GM03348 (cell line): ENCODE results near the gene PITHD1.
"Not testable (repeated sequence)": the region's sequence is repeated elsewhere in the genome, so short reads cannot be mapped to it uniquely, and the experiment has no call there.

Experiments used
- DNase-seq: peaks from one replicate; pipeline ENCODE4 v3.0.0; 2012; ENCODE audit warnings: low spot score

Gene PITHD1

DNA sequence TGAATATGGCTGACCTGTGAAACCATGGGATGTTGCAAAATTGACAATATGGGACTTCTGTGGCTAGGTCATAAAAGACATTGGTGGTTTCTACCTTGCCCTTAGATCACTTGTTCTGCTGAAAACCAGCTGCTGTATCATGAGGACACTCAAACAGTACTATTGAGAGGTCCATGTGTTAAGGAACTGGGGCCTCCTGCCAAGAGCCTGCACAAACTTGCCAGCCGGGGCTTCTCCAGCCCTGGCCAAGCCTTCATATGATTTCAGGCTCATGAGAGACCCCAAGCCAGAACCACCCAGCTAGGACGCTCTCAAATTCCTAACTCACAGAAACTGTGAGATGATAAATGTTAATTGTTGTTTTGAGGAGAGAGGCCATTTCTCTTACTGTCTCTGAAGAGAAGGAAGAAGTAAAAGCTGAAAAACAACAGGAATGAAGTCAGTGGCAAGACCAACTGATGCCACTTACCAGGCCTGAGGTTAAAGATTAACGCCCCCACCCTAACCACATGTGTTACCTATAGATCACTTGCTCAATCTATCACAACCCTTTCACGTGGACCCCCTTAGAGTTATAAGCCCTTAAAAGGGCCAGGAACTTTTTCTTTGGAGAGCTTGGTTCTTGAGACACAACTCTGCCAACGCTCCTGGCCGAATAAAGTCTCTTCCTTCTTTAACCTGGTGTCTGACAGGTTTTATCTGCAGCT, 3.9 kb upstream of the PITHD1 start:
- DNase-seq: no peak

DNA sequence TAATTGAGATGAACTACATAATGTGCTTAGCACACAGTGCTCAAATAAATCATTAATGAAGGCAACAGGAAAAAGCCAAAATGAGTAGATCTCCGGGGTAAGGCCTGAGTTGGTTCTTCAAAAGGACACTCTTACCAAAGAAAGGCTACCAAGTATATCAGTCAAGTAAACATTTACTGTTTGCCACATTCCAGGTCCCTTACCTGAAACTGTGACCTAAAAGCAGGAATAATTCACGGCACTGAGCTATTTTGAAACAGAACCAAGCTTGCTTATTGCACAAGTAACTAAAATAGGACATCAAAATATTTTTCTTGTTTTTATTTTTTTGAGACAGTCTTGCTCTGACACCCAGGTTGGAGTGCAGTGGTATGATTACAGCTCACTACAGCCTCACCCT, 2.0 kb upstream of the PITHD1 start:
- no peak for DNase-seq

DNA sequence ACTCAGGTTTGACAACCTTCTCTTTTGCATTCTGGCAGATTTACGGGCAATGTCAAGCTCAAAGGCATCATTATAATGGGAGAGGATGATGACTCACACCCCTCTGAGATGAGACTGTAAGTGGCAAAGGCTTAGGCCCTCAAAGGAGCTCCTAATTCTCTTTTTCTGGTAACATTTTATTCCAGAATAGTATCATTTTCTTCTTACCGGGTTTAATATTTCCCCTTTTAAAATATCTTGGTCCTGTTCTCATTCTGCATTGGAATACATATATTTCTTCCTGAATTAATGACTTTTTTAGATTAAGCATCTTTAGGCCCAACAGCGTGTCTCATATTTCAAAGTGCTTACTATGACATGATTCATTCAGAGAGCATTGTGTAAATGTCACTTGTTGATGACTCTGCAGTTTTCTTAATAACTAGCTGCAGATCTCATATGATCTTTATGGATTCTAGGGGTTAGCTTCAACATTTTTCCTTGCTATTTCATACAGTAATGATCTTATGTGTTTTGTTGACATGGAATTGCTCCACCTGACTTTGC, 1.7 kb downstream of the PITHD1 start:
- DNase-seq: peak; percentile 41

DNA sequence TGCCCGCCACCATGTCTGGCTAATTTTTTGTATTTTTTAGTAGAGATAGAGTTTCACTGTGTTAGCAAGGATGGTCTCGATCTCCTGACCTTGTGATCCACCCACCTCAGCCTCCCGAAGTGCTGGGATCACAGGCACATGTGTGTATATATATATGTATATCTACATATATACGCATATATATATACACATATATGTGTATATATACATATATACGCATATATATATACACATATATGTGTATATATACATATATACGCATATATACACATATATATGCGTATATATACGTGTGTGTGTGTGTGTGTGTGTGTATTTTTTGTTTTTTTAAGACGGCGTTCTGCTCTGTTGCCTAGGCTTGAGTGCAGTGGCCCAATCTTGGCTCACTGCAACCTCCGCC, 4.9 kb downstream of the PITHD1 start:
- not testable (repeated sequence) for DNase-seq

DNA sequence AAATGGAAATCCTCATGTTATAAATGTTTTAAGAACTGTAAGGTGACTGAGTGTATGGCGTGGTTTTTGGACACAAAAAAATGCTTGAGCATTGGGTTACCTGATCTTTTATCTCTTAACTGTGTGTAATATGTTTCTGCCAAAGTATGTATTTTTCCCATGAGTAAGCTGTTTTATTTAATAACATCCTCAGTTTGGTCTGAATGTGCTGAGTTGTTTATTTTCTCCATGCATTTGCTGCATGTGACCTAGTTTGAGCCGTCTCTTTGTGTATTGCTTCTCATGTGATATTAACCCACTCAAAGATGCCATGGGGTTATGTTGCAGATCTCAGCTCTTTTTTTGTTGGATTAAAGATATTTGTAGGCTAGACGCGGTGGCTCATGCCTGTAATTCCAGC, 6.6 kb downstream of the PITHD1 start:
- no peak for DNase-seq

DNA sequence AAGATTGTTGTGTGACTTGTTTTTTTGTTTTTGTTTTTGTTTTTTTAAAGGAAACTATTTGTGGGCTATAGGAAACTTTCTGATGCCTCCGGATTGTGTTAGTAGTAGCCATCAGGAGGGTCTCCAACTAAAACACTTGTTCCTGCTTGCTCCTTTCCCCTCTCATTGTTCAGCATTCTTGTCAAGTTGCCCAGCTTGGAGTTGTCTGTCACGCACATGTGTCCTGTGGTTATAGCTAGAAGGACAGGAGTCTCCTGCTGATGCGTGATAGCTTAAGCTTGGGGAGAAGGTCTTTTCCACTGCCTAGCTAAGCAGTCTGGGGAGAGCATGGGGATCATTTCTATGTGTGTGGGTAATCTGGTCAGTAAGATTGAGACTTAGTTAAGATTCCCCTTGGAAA, 9.5 kb downstream of the PITHD1 start:
- no peak for DNase-seq

DNA sequence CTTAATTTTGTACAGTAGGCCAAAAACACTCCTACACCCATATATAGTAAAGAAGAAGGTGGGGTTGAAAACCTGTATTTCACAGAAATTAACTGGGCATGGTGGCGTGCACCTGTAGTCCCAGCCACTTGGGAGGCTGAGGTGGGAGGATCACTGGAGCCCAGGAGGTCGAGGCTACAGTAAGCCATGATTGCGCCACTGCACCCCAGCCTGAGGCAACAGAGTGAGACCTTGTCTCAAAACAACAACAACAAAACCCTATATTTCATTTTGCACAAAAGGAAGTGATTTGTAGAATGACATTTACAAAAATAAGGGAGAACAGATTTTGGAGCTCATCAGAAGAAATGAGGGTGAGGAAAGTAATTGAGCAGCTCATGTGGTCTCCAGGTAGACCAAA, 10.5 kb downstream of the PITHD1 start:
- DNase-seq: no peak

DNA sequence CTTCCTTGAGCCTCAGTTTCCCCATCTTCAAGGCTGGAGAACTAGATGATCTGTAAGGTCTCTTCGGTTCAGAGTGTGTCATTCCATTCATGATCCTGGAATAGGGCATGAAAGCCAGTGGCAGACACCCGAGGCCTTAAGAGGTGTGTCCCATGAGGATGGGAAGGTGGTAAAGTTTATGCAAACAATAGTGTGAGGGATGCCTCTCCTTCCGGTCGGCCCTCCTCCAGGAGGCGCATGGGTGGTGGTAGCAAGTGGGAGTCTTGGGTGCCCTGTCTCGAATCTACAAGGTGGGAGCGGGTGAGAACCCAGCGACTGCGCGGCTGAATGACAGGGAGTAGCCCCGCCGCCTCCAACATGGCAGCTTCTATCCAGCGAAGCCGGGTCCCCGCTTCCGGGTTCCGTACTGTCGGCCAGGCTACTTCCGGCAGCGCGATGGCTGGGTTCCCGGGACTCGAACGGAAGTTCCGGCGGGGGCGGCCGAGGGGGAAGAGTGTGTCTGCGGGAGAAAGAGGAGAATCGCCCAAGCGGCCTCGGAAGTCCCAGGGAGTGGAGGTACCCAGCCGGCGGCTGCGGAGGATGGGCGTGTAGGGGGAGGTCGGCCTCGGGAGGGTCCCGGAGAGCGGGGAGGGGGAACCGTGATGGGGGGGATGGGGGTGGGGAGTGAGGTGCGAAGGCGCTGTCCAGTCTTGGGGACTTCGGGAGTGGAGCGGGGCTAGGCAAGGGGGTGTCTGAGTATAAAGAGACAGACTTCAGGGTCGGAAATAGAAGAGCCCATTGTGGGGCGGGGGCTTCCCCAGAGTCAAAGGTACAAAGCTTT, 12.7 kb downstream of the PITHD1 start, which contains the start of gene LYPLA2:
LYPLA2 (plus strand) TSS at position 450 of the 820 bp plus-strand sequence. CDS start 1,538 bp downstream, outside the sequence.
- DNase-seq: peak; percentile 94

DNA sequence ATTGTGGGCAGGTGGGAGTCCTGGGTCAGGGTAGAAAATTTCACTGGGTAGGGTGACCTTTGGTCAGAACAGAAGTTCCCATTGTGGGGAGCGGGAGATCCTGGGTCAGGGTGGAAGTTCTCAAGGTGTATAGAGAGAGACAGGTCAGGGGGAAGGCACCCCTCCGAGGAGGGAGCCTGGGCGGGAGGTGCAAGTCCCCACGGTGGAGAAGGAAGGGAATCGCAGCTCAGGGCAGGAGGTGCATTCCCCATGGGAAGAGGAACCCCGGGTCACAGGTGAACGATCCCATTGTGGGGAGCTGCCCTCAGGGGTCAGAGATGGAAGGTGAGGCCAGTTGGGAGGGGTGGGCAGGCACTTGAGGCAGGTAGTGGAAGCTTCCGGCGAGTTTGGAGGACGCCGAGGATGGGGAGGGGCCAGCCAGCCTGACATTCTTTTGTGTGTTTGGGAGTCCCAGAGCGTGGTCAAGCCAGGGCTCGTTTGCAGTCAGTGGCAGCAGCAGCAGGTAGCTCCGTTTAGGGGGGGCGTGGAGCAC, 13.4 kb downstream of the PITHD1 start:
- peak; percentile 61 for DNase-seq

DNA sequence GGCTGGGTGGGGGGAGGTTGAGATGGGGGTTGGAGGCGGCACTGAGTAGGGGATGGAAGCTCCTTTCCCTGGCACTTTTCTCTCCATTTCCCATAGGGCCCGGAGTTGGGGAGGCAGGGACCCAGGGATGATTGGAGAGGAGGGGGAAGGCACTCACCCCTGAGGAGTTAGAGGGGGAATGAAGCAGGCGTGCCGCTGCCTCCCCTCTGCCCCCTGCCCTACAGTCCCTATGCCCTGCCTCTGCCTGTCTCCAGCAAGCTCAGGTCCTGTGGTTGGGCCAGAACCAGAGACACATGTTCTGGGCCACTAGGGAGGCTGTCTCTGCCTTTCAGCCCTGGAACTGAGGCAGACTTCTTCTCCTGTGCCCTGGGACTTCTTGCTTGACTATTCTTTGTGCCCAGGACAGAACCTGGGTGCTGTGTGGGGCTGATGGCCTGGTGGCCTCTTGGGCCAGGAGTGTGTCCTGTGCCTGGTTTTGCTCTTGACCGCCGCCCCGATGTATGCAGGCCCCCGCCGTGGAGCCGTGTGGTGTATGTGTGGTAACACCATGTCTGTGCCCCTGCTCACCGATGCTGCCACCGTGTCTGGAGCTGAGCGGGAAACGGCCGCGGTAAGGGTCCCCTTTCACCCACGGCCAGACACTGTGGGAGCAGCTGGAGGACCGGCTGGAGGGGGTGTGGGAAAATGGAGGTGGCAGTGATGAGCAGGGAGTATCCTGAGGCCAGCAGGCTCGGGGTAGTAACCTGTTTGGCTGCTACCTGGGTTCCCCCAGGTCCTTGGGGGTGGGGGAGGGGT, 14.1 kb downstream of the PITHD1 start:
- DNase-seq: no peak

DNA sequence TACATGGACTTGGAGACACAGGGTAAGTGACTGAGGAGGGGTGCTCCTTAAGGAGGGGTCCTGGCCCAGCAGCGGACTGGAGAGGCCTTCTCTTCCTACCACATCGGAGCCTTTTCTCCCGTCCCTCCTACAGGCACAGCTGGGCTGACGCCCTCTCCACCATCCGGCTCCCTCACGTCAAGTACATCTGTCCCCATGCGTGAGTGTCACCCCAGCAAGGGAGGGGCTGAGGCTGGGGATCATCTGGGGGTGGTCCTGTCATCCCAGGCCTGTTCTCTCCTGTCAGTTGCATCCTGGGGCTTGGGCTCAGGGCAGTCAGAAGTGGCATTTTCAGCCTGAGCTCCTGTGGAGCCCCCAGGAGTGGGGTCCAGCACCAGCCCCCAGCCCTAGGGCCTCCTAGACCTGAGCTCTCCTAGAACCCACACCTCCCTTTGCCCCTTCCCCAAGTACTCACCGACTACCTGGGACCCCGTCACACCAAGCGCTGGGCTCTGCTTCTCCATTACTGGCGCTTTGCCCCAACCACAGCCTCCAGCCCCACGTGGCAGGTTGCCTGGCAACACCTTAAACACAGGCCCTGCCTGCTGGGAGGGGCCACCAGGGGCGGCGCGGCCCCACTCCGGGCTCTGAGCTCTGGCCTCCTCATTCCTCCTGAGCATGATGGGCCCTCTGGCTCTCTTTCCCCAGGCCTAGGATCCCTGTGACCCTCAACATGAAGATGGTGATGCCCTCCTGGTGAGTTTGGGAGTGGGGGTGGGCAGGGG, 15.0 kb downstream of the PITHD1 start:
- DNase-seq: peak; percentile 27

DNA sequence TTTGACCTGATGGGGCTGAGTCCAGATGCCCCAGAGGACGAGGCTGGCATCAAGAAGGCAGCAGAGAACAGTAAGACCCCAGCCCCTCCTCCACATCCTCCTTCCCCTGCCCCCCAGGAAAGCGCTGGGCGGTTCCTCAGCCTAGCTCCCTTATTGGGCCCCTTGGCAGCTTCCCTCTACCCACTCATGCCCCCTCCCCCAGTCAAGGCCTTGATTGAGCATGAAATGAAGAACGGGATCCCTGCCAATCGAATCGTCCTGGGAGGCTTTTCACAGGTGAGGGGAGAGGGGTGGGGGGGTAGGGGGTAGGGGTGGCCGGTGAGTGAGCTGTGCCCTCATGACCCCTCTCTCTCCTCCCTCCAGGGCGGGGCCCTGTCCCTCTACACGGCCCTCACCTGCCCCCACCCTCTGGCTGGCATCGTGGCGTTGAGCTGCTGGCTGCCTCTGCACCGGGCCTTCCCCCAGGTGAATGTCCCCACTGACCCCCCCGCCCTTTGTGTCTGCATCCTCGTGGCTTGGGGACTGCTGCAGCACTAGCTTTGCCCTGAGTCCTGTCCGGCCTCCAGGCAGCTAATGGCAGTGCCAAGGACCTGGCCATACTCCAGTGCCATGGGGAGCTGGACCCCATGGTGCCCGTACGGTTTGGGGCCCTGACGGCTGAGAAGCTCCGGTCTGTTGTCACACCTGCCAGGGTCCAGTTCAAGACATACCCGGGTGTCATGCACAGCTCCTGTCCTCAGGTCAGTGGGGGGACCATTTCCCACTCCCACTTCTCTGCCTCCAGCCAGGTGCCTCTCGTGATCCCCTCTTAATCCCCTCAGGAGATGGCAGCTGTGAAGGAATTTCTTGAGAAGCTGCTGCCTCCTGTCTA, 15.9 kb downstream of the PITHD1 start:
- DNase-seq: no peak

DNA sequence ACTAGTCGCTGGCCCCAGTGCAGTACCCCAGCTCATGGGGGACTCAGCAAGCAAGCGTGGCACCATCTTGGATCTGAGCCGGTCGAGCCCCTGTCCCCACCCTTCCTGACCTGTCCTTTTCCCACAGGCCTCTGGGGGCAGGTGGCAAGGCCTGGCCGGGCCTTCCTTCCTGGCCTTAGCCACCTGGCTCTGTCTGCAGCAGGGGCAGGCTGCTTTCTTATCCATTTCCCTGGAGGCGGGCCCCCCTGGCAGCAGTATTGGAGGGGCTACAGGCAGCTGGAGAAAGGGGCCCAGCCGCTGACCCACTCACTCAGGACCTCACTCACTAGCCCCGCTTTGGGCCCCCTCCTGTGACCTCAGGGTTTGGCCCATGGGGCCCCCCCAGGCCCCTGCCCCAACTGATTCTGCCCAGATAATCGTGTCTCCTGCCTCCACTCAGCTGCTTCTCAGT, 16.5 kb downstream of the PITHD1 start:
- not testable (repeated sequence) for DNase-seq

DNA sequence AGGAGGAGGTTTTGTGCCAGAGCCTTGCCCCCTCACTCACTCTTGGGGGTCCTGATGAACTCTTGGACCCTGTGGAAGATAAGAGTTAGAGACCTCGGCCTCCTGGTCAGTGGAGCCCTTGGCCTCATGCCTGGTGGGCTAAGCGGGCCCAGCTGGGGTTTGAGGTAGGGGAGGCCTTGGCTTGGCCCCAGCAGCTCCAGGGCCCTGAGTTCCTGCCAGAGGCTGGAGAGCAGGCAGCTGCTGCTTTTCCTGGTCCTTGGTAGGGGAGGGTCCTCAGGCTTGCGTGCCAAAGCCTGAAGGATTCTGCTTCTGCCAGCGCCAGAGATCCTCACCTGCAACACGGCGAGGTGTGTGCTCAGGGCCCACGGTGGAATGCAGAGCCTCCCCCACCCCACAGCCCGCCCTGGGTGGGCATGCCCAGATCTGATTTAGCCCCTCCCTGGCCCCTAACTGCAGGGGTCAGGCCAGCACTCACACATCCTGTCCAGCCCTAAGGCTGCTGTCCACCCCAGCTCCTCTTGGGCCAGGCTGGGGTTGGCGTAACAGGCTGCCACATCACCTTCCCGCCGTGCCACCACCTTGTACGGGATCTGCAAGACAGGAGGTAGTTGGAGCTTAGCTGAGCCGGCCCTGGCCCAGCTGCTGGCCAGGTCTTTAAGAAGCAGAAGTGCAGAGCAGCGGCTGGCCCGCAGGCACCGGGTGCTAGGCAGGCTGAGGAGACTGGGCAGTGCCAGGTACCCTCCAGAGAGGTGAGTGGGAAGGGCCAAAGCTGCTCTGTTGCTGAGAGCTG, 17.7 kb downstream of the PITHD1 start:
- no peak for DNase-seq

DNA sequence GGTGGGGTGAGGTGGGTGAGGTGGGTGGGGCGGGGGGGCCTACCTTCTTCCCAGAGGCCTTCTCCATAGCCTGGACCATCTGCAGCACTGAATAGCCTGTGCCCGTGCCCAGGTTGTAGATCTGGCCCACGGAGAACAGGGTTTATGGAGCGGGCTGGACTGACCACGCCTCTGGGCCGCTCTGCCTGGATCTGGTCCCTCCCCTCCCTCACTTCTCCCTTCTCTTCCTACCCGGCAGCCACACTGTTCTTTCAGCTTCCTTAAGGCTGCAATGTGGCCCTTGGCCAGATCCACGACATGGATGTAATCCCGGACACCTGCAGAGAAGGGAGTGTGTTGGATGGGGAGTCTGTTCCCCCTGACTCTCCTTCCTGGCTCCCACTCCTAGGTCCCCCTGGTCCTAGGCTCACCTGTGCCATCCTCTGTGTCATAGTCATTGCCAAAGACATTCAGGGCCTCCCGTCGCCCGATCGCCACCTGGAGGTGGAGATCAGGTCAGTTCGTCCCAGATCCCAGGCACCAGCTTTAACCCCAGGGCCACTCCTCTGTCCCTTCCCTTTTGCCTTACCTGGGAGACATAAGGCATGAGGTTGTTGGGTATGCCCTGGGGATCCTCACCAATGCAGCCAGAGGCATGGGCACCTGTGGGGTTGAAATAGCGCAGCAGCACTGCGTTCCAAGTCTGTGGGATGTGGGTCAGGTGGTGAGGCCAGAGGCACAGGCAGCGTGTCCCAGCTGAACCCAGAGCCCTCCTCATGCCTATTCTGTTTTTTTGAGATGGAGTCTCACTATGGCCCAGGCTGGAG, 18.5 kb downstream of the PITHD1 start:
- DNase-seq: no peak

DNA sequence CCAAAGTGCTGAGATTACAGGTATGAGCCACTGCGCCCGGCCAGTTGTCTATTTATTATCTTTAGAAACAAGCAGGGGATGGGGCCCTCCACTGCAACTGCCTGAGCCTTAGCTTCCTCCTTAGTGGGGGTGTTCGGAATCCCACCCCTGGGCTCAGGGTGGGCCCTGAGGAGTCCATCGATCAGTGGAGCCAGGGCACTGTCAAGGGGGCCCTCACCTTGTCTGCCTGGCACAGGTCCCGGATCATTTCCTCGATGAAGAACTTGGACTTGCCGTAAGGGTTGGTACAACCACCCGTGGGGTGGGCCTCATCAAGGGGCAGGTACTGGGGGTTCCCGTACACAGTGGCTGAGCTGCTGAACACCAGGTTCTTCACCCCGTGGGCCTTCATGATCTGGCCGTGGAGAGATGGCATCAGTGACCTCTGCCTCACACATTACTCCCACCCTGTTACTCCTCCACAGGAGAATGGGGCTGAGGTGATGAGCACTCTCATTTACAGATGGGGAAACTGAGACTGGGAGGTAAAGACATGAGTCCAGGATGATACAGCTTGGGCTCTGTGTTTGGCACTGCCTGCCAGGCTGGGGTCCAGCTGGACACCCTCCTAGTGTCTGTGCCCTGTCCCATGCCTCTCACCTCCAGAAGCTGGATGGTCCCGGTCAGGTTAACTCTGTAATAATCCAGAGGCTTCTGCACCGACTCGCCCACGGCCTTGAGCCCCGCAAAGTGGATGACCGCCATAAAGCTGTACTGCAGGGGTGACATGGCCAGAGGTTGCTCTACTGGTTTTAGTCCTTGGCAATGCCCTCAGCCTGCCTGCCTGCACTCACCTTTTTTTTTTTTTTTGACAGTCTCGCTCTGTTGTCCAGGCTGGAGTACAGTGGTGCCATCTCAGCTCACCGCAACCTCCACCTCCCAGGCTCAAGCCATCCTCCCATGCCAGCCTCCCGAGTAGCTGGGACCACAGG, 19.5 kb downstream of the PITHD1 start:
- DNase-seq: no peak

DNA sequence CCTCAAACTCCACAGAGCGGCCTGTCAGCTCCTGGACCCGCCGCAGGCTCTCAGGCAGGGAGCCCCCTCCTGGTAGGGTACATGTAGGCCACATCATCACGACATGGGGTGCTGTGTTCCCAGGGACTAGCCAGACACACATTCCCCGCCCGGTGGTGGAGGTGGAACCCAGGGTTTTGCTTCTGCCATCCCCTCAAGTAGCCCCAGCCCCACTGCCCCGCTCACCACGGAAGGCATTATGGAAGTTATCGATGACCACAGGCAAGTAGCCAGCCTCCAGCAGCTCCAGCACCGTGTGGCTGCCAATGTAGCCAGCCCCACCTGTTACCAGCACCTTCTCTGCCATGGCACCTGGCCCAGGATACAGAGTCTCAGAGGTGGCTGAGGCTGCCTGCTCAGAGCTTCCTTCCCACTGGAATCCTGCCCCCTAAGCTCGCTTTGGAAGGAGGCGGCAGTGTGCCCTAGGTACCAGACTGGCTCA, 20.5 kb downstream of the PITHD1 start:
- no peak for DNase-seq
